SH-SY5Y (cell line): ENCODE measurements around the gene NR3C2.
A peak's percentile ranks its signal among the peaks of the same experiment; 100 is the strongest.

ENCODE experiments used
- GATA2 ChIP-seq: IDR thresholded peaks from 2 replicates; pipeline ENCODE4 v1.6.1; 2011; ENCODE audit warnings: mild to moderate bottlenecking, low read depth, low read length
- GATA3 ChIP-seq: IDR thresholded peaks from 2 replicates; pipeline ENCODE4 v1.6.1; 2011; ENCODE audit warnings: low read depth, mild to moderate bottlenecking, low read length, moderate library complexity

Gene NR3C2

DNA sequence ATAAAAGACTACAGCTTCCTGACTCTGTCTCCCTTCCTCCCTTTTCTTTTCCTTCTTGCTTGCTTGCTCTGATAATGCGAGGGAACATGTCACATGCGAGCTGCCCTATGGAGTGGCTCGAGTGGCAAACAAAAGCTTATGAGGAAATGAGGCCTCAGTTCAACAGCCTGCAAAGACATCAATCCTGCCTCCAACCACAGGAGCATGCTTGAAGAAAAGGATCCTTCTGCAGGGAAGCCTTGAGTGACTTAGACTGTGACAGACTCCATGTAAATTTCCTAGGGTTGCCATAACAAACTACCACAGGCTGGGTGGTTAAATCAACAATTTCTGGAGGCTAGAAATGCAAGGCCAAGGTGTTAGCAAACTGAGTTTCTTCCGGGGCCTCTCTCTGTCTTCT, 152.5 kb downstream of the NR3C2 start:
- TF ChIP-seq GATA3 = no peak

DNA sequence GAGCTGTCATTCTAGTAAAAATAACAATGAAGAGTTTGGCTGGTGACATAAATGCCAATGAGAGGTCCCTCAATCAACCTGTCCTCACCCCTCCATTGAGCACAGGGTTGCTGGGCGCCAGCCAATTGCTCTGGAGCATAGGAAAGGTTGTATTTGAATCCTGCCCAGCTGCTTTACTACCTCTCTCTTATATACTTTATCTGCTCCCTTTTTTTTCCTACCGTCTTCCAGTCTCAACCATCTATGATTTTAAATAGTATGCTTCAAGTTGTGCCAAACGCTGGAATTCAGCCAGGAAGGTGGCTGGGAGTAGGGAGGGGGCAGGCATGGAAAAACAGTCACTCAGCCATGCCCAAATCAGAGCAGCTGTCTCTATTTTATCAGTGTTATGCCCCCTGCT, 153.8 kb downstream of the NR3C2 start:
- no peak for TF ChIP-seq GATA2
- TF ChIP-seq GATA3 = no peak

DNA sequence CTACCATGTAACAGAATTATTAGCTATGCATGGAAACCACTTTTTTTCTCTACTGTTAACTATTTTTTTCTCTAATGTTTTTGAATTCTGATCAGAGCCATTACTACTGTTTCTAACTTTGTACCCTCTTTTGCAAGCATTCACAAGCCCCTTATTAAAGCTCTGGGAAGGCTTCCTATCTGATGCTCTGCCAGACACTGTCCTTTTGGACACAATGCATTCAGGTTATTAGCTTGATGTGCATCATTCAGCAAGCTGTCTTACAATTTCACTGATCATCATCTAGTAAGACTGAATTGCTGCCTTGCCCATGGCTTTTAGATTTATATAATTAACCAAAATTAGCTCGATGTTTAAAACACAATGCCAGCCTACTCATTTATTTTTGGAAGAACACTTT, 155.1 kb downstream of the NR3C2 start:
- TF ChIP-seq GATA2 = peak; percentile 79
- peak; percentile 61; the same call in 1 of the 2 replicates for TF ChIP-seq GATA3

DNA sequence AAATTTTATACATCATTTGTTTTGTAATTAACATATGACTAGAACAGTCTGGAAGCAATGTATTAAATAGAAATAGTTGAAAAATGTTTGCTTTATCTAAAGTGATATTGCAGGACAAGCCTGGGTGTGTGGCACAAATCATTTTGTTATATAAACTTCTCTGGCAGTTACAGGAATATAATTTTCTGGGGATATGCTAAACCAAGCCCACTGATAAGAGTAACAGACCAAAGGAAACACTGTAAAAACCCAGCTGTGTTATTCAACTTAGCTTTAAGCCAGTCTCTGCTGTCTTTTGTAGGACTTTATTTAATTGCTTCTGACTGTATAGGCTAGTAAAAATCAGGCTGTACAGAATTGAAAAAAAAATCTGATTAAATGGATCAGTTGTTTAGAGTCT, 156.2 kb downstream of the NR3C2 start:
- TF ChIP-seq GATA3 (peak; percentile 58), GATA2 (peak; percentile 58)

DNA sequence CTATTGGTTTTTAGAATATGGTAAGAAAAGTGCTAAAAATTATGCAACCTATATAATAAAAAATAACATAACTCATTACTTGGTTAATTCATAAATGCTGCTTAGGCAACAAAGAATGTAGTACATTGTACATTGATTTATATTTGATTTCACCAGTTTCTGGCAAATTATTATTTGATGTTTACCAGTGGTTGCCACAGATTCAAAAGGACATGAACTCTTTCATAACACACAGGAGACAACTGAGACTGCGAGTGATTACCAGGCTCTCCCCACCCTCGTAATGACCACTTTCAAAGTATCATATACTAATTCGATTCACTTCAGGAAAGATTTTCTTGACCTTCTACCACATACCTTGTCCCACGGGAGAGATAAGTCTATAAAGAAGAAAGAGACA, 158.5 kb downstream of the NR3C2 start:
- no peak for TF ChIP-seq GATA3
- no peak for TF ChIP-seq GATA2

DNA sequence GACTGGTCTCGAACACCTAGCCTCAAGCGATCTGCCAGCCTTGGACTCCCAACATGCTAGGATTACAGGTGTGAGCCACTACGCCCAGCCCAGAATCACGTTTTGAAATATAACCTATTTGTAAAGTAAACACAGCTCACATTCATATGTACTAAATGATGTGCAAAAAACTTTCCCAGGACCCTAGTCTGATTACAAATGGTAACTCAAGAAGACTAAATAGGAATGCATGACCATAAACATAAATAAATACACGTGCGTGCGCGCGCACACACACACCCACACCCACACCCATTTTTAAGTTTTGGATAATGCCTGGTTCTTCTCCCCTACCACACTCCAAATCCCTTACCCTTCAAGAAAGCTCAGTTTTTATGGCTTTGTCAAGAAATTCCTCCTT, 163.9 kb downstream of the NR3C2 start:
- TF ChIP-seq GATA2 (no peak), GATA3 (no peak)

DNA sequence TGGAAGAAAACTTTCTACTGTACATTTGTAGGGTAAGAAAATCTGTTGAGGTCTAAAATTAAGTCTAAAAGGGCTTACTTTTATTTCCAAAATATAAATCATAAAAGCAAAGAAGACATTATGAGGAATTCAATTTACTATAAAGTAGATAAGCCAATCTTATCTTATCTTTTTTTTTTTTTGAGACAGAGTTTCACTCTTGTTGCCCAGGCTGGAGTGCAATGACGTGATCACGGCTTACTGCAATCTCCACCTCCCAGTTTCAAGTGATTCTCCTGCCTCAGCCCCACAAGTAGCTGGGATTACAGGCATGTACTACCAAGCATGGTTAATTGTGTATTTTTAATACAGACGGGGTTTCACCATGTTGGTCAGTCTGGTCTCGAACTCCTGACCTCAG, 166.9 kb downstream of the NR3C2 start:
- TF ChIP-seq GATA2 (no peak), GATA3 (no peak)

DNA sequence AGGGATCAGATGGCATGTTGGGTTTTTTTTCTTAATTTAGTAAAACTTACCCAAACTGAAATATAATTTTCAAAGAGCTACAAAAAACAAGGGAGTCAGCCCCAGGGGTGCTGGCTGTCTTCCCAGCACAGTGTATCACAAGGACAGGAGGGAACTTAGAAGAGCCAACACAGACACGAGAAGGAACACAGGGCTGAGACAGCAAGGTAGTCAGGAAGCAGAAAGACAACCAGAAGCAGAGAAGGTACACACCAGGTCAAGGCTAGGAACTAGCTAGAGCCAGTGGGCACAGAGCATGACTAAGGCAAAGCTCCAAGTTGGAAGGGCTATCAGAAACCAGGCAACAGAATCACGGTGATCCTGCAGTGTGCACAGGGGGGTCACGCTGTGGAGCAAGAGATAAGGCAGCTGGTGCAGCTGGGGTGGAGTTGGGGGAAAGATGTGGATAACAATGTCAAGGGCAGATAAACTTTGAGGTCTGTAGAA, 168.7 kb downstream of the NR3C2 start:
- TF ChIP-seq GATA2 (0 out of 2 replicates have a peak, but pooled peaks have one; percentile 38), GATA3 (no peak)

DNA sequence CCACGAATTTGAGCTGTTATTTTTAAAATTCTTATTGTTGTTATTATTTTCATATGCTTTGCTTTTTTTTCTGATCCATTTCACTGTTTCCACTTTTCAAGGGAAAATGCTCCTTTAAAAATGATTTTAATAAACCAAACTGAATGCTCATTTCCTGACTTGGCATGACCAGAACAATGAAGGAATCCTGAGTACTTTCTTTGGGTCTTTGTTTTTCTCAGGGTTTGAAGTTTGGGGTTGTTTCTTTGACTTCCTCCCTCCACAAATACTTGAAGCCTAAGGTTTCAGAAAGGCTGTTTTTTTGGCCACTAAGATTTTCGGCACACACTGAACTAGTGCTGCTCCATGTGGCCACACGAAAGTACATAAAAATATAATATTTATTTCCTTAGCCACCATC, 171.0 kb downstream of the NR3C2 start:
- TF ChIP-seq GATA3 (no peak), GATA2 (no peak)

DNA sequence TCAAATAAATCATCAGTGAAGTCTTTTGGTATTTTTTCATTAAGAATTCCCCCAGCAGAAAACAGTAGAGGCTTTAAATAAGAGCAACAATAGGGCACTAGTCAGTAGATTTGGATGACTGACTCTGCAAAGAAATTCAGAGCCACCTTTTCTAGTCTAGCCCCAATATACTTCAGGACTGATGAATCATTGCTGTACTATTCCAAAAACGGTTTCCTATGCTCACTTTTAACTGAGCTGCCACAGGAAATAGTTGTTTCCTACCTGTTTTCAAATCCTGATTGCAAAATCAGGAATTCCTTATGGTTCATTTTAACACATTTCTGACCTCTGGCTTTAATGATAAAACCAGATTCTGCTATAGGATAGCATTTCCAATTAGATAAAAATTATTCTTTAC, 171.6 kb downstream of the NR3C2 start:
- TF ChIP-seq GATA2 (no peak), GATA3 (no peak)

DNA sequence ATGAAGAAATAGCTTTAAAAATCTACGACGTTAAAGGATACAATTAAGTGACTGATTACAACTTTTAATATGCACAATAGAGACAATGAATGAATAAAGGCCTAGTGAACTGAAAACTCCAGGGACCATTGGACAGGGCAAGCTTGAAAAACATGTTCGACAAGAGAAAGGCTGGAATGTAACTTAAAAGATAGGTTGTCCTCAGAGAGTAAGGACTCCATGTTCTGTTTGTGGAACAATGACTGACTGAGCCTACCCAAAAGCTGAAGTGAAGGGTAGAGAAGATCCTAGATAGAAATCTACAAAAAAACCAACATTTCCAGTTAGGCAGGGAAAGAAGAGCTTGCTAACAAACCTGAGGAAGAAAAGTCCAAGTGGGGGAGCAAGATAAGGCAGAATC, 173.4 kb downstream of the NR3C2 start:
- no peak for TF ChIP-seq GATA2
- TF ChIP-seq GATA3 = no peak

DNA sequence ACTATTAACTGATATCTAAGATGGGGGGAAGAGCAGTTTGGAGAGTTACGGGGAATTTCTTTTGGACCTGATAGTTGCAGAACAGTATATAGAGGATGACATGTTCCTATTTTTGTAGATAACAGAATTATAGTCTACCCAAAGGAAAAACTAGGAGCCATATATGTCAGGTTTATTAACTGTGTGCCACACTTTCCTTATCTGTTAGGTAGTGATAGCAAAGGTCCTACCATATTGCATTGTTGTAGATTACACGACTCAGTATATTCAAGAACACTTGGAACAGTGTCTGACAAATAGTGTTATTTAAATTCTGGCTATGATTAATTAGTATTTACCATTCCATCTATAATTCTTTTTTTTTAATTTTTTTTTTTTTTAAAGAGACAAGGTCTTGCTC, 175.3 kb downstream of the NR3C2 start:
- no peak for TF ChIP-seq GATA3

DNA sequence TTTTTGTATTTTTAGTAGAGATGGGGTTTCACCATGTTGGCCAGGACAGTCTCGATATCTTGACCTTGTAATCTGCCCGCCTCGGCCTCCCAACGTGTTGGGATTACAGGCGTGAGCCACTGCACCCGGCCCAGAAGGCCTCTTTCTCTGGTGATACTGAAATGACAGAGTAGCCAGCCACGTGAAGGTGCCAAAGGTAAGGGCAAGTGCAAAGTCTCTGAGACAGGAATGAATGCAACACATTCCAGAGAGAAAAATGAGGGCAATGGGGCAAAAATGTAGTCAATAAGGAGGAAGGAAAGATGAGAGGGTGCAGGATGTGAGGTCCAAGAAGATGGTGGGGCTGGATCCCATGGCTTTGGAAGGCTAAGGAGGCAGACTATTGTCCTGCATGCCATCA, 176.0 kb downstream of the NR3C2 start:
- TF ChIP-seq GATA3 = no peak
- no peak for TF ChIP-seq GATA2

DNA sequence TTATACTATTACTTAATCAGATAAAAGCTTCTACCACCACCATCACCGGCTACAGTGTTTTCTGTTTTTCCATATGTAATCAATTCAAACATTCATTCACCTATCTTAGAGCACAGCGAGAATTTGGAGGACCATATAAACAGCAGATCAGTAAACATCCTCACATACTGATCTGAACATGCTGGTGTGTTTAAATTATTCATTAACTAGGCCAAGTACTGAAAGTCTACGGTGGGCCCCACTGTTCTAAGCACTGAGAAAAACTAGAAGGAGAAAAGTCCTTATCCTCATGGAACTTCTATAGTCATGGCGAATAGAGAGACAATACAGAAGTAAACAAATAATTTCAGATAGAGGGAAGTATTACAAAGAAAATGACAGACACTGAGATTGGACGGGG, 176.6 kb downstream of the NR3C2 start:
- no peak for TF ChIP-seq GATA2
- TF ChIP-seq GATA3 = no peak

DNA sequence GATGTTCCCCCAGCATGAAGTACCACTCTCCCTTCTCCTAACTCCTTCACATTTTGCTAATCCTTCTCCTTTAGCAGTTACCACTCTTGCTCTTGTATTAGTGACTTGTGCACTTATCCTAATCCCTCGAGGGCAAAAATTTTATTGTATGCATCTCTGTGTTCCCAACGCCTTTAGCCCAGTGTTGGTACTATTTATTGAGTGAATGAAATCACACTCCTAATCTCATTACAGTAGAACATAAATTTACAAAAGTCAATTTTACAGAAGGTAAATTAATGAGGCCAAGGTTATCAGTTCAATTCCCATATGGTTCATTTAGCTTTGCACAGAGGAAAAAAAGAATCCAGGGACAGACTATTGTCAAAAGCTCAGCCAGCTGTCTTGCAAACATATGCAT, 178.4 kb downstream of the NR3C2 start:
- no peak for TF ChIP-seq GATA2
- TF ChIP-seq GATA3 = no peak

DNA sequence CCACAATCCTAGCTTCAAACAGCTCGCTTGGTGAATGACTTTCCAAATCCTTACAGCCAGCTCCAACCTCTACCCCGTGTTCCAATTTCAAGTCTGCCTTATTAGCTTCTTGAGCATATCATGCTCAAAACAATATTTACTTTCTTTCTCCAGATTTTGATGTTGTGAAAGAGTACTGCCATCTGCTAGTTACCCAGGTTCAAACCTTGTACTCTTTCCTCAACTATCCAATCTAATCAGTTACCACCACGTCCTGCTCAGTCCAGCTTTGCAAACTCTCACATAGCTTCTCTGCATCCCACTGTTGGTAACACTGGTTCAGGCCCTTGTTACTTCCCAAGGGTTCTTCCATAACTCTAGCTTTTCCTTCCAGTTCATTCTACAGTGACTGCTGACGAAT, 179.1 kb downstream of the NR3C2 start:
- TF ChIP-seq GATA3 = no peak
- TF ChIP-seq GATA2 = no peak
